RWPE1 (cell line): ENCODE results near the gene HTT.

Experiments
- CTCF ChIA-PET: fragments of 350-600 bp; sonication (Branson Sonifier 250); formaldehyde crosslinking; extraction: SDS; loops from one replicate; lab custom pipeline; 2021; lab: Yijun Ruan, JAX
- POLR2A ChIA-PET: fragments of 400-600 bp; formaldehyde crosslinking; extraction: SDS; loops from one replicate; lab custom pipeline; 2020; ENCODE audit warnings: antibody characterized with exemption; ENCODE audit not compliant: low non-redundant PET; lab: Yijun Ruan, JAX
- DNase-seq: peaks from one replicate; pipeline ENCODE4 v3.0.0; 2012; ENCODE audit warnings: low spot score
- H3K27ac ChIP-seq: fragments of 450-650 bp; 2 replicates; pipeline ENCODE4 v1.5.1; 2017
- TF ChIP-seq, protein P1 (sequence below): fragments of 450-650 bp; conservative IDR thresholded peaks from 2 replicates; pipeline ENCODE4 v1.5.1; 2017; ENCODE audit warnings: low read depth, mild to moderate bottlenecking

The HTT gene

DNA sequence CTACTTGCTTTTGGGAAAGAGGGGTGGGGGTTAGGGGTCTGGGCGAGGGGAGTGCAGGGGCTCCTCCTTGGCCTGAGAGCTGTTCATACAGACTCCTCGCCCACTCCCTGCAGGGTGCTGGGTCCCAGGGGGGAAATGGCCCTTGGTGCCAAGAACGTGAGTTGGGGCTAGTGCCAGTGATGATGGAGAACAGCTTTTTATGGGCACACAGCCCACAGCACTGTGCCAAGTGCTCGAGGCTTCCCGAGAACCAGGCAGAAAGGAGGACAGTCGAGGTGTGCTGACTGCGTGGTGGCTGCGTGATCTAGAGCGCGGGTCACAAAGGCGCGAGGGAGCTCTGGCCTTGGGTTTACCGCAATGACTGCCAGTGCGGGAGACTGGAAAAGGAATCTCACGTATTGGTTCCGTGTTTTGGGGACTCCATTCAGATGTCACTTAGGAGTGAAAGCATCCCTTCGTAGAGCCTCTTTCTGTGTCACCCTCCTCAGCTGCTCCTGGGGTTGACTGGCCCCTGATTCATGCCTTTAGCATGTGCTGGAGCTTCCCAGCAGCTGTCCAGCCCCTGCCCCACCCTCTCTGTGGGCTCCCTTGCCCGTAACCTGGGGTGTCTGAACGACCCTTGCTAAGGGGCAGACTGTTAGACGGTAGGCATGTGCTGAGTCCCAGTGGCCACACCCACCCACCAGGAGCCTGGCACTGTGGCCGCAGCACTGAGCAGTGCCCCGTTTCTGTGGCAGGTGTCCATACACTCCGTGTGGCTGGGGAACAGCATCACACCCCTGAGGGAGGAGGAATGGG is 153.6 kb downstream of the HTT start:
- CTCF ChIA-PET = no interaction called here
- POLR2A ChIA-PET = no interaction called here
- TF ChIP-seq, protein P1, sequence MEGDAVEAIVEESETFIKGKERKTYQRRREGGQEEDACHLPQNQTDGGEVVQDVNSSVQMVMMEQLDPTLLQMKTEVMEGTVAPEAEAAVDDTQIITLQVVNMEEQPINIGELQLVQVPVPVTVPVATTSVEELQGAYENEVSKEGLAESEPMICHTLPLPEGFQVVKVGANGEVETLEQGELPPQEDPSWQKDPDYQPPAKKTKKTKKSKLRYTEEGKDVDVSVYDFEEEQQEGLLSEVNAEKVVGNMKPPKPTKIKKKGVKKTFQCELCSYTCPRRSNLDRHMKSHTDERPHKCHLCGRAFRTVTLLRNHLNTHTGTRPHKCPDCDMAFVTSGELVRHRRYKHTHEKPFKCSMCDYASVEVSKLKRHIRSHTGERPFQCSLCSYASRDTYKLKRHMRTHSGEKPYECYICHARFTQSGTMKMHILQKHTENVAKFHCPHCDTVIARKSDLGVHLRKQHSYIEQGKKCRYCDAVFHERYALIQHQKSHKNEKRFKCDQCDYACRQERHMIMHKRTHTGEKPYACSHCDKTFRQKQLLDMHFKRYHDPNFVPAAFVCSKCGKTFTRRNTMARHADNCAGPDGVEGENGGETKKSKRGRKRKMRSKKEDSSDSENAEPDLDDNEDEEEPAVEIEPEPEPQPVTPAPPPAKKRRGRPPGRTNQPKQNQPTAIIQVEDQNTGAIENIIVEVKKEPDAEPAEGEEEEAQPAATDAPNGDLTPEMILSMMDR = no peak
- peak overlapping the region; percentile 9; the same call in 1 of the 2 replicates for H3K27ac ChIP-seq
- no peak for DNase-seq

GRCh38 chr4:3228881-3229280 is 154.4 kb downstream of the HTT start:
- DNase-seq = no peak
- H3K27ac ChIP-seq = peak overlapping the region; percentile 9; the same call in 1 of the 2 replicates
- ChIA-PET CTCF (no interaction called here), POLR2A (no interaction called here)
- TF ChIP-seq, protein P1 = no peak

DNA sequence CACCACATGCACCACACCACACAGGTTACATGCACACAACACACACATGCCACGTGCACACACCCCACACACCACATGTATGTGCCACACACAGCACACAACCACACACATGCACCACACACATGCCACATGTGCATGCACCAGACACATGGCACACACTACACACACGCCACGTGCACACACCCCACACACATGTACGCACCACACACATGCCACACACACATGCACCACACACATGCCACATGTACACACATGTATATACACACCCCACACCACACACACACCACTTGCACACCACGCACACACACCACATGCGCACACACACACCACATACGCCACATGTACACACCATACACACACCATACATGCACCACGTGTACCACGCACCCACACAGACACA is 154.8 kb downstream of the HTT start:
- DNase-seq = no peak
- ChIA-PET CTCF (no interaction called here), POLR2A (no interaction called here)
- TF ChIP-seq, protein P1 = no peak
- 0 out of 2 replicates have a peak overlapping the region, but pooled peaks have one; percentile 5 for H3K27ac ChIP-seq

GRCh38 chr4:3229964-3230363 is 155.5 kb downstream of the HTT start:
- H3K27ac ChIP-seq = no peak overlapping the region
- CTCF ChIA-PET = no interaction called here
- POLR2A ChIA-PET = no interaction called here
- DNase-seq = no peak
- TF ChIP-seq, protein P1 = no peak

DNA sequence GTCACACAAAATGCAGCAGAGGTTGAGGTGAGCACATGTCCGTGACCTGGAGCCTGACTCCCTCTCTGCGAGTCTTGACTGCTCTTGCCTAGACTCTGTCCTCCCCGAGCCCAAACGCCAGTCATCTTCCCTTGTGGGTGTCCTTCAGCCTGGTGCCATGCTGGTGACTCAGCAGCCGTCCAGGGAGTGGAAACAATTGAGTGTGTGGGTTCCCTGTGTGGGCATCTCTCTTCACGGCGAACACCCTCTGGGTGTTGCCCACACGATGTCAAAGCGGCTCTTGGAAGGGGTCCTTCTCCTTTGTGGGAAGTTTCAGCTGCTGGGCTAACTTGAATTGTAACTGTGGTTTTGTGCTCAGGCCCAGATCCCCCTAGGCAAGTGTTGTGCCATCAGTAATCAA is 157.0 kb downstream of the HTT start:
- POLR2A ChIA-PET = no interaction called here
- no peak for DNase-seq
- H3K27ac ChIP-seq = no peak overlapping the region
- TF ChIP-seq, protein P1 = no peak
- CTCF ChIA-PET = interaction anchor here (0.6 kb wide), 1 partner anchor 302 kb away, joined by 3 read pairs; no protein-coding TSS in a partner anchor

GRCh38 chr4:3232001-3232400 is 157.5 kb downstream of the HTT start:
- H3K27ac ChIP-seq = no peak overlapping the region
- ChIA-PET CTCF (interaction anchor here (0.6 kb wide), 1 partner anchor 302 kb away, joined by 3 read pairs; no protein-coding TSS in a partner anchor), POLR2A (no interaction called here)
- DNase-seq = no peak
- TF ChIP-seq, protein P1 = no peak
